Small intestine (tissue), 16 donors: ENCODE data around the gene CCDC7. TPM values are rescaled to one million over a fixed set of nuclear protein-coding genes. Genes with fewer than 3 reads are reported as not detected.
"Not testable (repeated sequence)": the region's sequence is repeated elsewhere in the genome, so short reads cannot be mapped to it uniquely, and the experiment has no call there.

Experiments
- DNase-seq, 2 donors: peaks; one replicate each; pipeline versions ENCODE4 v3.0.0 to v3.0.0-alpha.2; 2013
- FAIRE-seq: peaks from 2 replicates; lab custom pipeline; 2012; peaks lifted over from hg19 to GRCh38; lab: Jason Lieb, UNC
- H3K27ac ChIP-seq, 3 donors: one replicate each; pipeline ENCODE4 v1.5.1; 2013; ENCODE audit warnings: low read length in 2 of 3, mild to moderate bottlenecking in 2 of 3, control low read depth in 1 of 3, inconsistent platforms in 1 of 3, low read depth in 1 of 3, moderate library complexity in 1 of 3
- H3K27me3 ChIP-seq, 3 donors: one replicate each; pipeline ENCODE4 v1.6.1; 2013; ENCODE audit warnings: low read length in 3 of 3, inconsistent platforms in 1 of 3; ENCODE audit not compliant: control insufficient read depth in 3 of 3, insufficient read depth in 3 of 3
- H3K36me3 ChIP-seq, 3 donors: one replicate each; pipeline ENCODE4 v1.6.1; 2013; ENCODE audit warnings: low read length in 3 of 3, inconsistent platforms in 1 of 3, low read depth in 1 of 3, mild to moderate bottlenecking in 1 of 3, moderate library complexity in 1 of 3; ENCODE audit not compliant: control insufficient read depth in 3 of 3, insufficient read depth in 2 of 3
- H3K4me1 ChIP-seq, 3 donors: one replicate each; pipeline ENCODE4 v1.6.1; 2013; ENCODE audit warnings: low read length in 2 of 3, inconsistent platforms in 1 of 3, low read depth in 1 of 3, mild to moderate bottlenecking in 1 of 3, moderate library complexity in 1 of 3; ENCODE audit not compliant: control insufficient read depth in 3 of 3, insufficient read depth in 2 of 3
- H3K4me3 ChIP-seq, 3 donors: one replicate each; pipeline ENCODE4 v1.5.1; 2013; ENCODE audit warnings: low read length in 3 of 3, control low read depth in 1 of 3, inconsistent platforms in 1 of 3, low read depth in 1 of 3, mild to moderate bottlenecking in 1 of 3, moderate library complexity in 1 of 3
- H3K9me3 ChIP-seq, 2 donors: one replicate each; pipeline ENCODE4 v1.6.1; 2013; ENCODE audit warnings: low read depth in 1 of 2, low read length in 1 of 2; ENCODE audit not compliant: control insufficient read depth in 2 of 2, insufficient read depth in 1 of 2
- WGBS, 3 donors: extraction: QIAGEN DNeasy Blood & Tissue Kit; methylation state at CpG; one replicate each; pipeline ENCODE4 v1.1.7; 2013; 5-methylcytosine and 5-hydroxymethylcytosine counted together
- long read RNA-seq, 10 donors: transcript quantifications; one replicate each; lab custom pipeline, GENCODE V29; 2026
- polyA plus RNA-seq, 4 donors: library from polyadenylated mRNA; stranded (reverse) in 3 of 4; unstranded in 1 of 4; fragments of 200-250 nt in 3 of 4; fragments of 120-200 nt in 1 of 4; gene quantifications; one replicate each; pipeline versions ENCODE4 v1.2.1 to v1.2.3, GENCODE V29; 2013
- donor health status: healthy with polysubstance abuse.
- donor health status: control.
- donor health status: control.
- donor health status: Bipolar disorder and iron deficiency.
- donor health status: healthy.

The CCDC7 gene
- polyA plus RNA-seq, result 1 to 10 TPM in 2 of 4 donors, under 1 TPM in 2; 0.54 to 2.0 (median 1.2) TPM
- long read RNA-seq, donor 1, result 0 reads
- long read RNA-seq, donor 2, result 0 reads
- long read RNA-seq, donor 3, result 0 reads
- long read RNA-seq, donor 4, result 0 reads
- long read RNA-seq, donor 5, result 0 reads
- long read RNA-seq, donor 6, partial matches to known transcripts, result 96 of 139 reads
- long read RNA-seq, donor 6, other reads (novel, unspliced or antisense), result 43 of 139 reads
- long read RNA-seq, donor 7, result 0 reads
- long read RNA-seq, donor 8, result 0 reads
- long read RNA-seq, donor 9, result 0 reads
- long read RNA-seq, donor 10, result 0 reads

GRCh38 chr10:32445740-32446535 is at the start of gene CCDC7:
TSS of gene CCDC7 (plus strand) at chr10:32446140. CDS start at chr10:32451643, 5,503 bp downstream.
- H3K9me3 ChIP-seq, result no peaks in the 10 kb centered on the region
- 0 to 1% (median 0%) methylated on average over 53 of the region's 53 CpGs for WGBS, 3 donors
- no peak for FAIRE-seq

GRCh38 chr10:32397163-32397562 is 48.8 kb upstream of the CCDC7 start:
- H3K4me1 ChIP-seq, DNase-seq, H3K27ac ChIP-seq, H3K4me3 ChIP-seq, FAIRE-seq, H3K36me3 ChIP-seq, H3K9me3 ChIP-seq, H3K27me3 ChIP-seq: not testable (repeated sequence)
- WGBS, 3 donors, result 89 to 100% (median 96%) methylated on average over 3 of the region's 3 CpGs

More at GRCh38 chr10:32445740-32446535, at the start of gene CCDC7:
- Histone ChIP-seq H3K27ac (peak within 1 kb of the TSS; percentile 96 to 100 (median 98)), H3K27me3 (no peaks in the 10 kb centered on the region), H3K4me1 (peaks cover 0 to 8% (median 4%) of the 10 kb centered on the region in 3 donors), H3K36me3 (no peaks in the 10 kb centered on the region), H3K4me3 (peak within 1 kb of the TSS; percentile 74 to 92 (median 75))
- DNase-seq, result peak; percentile 90 to 95

DNA sequence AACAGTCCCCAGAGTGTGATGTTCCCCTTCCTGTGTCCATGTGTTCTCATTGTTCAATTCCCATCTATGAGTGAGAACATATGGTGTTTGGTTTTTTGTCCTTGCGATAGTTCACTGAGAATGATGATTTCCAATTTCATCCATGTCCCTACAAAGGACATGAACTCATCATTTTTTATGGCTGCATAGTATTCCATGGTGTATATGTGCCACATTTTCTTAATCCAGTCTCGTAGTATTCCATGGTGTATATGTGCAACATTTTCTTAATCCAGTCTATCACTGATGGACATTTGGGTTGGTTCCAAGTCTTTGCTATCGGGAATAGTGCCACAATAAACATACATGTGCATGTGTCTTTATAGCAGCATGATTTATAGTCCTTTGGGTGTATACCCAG is 46.2 kb upstream of the CCDC7 start:
- 85 to 93% (median 88%) methylated on average over 3 of the region's 3 CpGs for WGBS, 3 donors
- H3K9me3 ChIP-seq, H3K36me3 ChIP-seq, H3K27ac ChIP-seq, H3K4me3 ChIP-seq, H3K4me1 ChIP-seq, FAIRE-seq, DNase-seq, H3K27me3 ChIP-seq: not testable (repeated sequence)

- Histone ChIP-seq H3K27ac (no peak overlapping the region), H3K27me3 (peaks cover 0 to 2% (median 0%) of the 10 kb centered on the region in 3 donors), H3K9me3 (no peaks in the 10 kb centered on the region), H3K36me3 (no peaks in the 10 kb centered on the region), H3K4me3 (no peak overlapping the region), H3K4me1 (no peaks in the 10 kb centered on the region)
- FAIRE-seq (no peak), DNase-seq (no peak)
These were observed 45.0 kb upstream of the CCDC7 start for GRCh38 chr10:32400961-32401360.

- H3K27me3 ChIP-seq, result peaks cover 0 to 2% (median 0%) of the 10 kb centered on the region in 3 donors
- H3K36me3 ChIP-seq, result no peaks in the 10 kb centered on the region
- H3K9me3 ChIP-seq, result no peaks in the 10 kb centered on the region
- 30 to 75% (median 54%) methylated on average over 4 of the region's 4 CpGs for WGBS, 3 donors
- H3K4me1 ChIP-seq, result no peaks in the 10 kb centered on the region
- H3K27ac ChIP-seq, result no peak overlapping the region
- no peak overlapping the region for H3K4me3 ChIP-seq
- DNase-seq (peak in 1 of 2 donors; percentile 44), FAIRE-seq (no peak)
These were observed 43.4 kb upstream of the CCDC7 start for GRCh38 chr10:32402499-32402898.

DNA sequence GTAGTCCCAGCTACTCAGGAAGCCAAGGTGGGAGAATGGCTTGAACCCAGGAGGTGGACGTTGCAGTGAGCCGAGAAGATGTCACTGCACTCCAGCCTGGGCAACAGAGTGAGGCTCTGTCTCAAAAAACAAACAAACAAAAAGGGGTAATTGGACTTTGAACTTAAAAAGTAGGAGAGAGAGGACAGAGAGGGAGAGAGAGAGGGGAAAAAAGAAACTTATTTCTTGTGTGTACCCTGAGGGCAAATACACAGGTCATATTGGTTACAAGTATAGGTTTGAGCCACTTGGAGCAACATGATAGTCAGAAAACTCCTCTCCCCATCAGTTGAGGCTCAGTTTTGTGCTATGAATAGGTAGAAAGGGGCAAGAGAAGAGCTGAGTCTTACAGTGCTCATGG is 42.8 kb upstream of the CCDC7 start:
- DNase-seq (no peak), FAIRE-seq (no peak)
- 25 to 68% (median 64%) methylated on average over 2 of the region's 2 CpGs for WGBS, 3 donors
- Histone ChIP-seq H3K4me3 (no peak overlapping the region), H3K27ac (no peak overlapping the region), H3K27me3 (peaks cover 0 to 2% (median 0%) of the 10 kb centered on the region in 3 donors), H3K4me1 (no peaks in the 10 kb centered on the region), H3K36me3 (no peaks in the 10 kb centered on the region), H3K9me3 (no peaks in the 10 kb centered on the region)

DNA sequence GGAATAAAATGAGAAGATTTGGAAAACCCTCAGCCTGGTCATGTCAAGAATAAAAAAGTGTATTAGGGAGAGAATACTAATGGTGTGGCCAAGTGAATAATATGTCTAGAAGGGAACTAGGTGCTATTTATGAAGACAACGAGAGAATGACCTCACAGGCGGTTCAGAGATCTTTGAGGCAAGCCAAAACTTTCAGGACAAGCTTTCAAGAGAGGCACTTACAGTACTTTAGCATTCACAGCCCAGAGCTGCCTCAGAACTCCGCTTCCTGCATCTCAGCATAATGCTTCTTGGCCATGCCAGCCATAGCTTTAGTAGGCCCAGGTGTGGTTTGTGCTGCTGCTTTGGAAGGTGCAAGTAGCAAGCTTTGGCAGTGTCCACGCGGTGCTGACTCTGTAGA is 37.2 kb upstream of the CCDC7 start:
- Histone ChIP-seq H3K36me3 (no peaks in the 10 kb centered on the region), H3K4me3 (no peak overlapping the region), H3K9me3 (no peaks in the 10 kb centered on the region), H3K27ac (no peak overlapping the region), H3K27me3 (peaks cover 0 to 2% (median 0%) of the 10 kb centered on the region in 3 donors), H3K4me1 (no peaks in the 10 kb centered on the region)
- FAIRE-seq (no peak), DNase-seq (no peak)
- whole genome bisulfite sequencing, 3 donors, result 92 to 95% (median 92%) methylated on average over 5 of the region's 5 CpGs

DNA sequence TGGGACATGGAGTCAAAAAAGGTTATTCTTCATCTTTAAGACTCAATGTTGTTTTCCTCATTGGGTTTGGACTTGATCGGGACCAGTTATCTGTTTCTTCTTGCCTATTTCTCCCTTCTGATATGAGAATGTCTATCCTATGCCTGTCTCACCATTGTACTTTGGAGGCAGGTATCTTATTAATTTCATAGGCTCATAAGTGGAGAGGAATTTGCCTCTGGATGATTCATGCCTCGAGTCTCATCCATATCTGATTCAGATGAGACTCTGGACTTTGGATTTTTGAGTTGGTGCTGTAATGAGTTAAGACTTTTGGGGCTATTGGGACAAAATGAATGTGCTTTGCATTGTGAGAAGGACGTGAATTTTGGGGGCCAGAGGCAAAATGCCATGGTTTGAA is 36.2 kb upstream of the CCDC7 start:
- Histone ChIP-seq H3K4me1 (no peaks in the 10 kb centered on the region), H3K27ac (no peak overlapping the region), H3K4me3 (no peak overlapping the region), H3K27me3 (no peaks in the 10 kb centered on the region), H3K36me3 (no peaks in the 10 kb centered on the region), H3K9me3 (no peaks in the 10 kb centered on the region)
- DNase-seq, result peak; percentile 9 to 40
- FAIRE-seq, result no peak
- WGBS, 3 donors, result 55 to 74% (median 61%) methylated on average over 3 of the region's 3 CpGs
